HepG2 (cell line): Measurements from ENCODE around the gene GRM4.

Experiments
- NFYB ChIP-seq: sonication (generic); formaldehyde crosslinking; IDR thresholded peaks from 2 replicates; pipeline ENCODE4 v1.4.0; 2020; ENCODE audit warnings: missing genetic modification reagents
- ZBTB1 ChIP-seq: sonication (generic); formaldehyde crosslinking; IDR thresholded peaks from 2 replicates; pipeline ENCODE4 v1.4.0; 2020; ENCODE audit warnings: missing genetic modification reagents, borderline replicate concordance
- ZNF124 ChIP-seq: sonication (generic); formaldehyde crosslinking; IDR thresholded peaks from 2 replicates; pipeline ENCODE4 v1.4.0; 2020; ENCODE audit warnings: missing genetic modification reagents

GRCh38 chr6:34028691-34029360 is 117.1 kb downstream of the GRM4 start:
- TF ChIP-seq ZNF124 (CRISPR knock-in tag): no peak
- TF ChIP-seq ZBTB1 (CRISPR knock-in tag): no peak
- TF ChIP-seq NFYB (CRISPR knock-in tag): no peak
